ENCODE results near the gene LRPPRC.

Gene LRPPRC

DNA sequence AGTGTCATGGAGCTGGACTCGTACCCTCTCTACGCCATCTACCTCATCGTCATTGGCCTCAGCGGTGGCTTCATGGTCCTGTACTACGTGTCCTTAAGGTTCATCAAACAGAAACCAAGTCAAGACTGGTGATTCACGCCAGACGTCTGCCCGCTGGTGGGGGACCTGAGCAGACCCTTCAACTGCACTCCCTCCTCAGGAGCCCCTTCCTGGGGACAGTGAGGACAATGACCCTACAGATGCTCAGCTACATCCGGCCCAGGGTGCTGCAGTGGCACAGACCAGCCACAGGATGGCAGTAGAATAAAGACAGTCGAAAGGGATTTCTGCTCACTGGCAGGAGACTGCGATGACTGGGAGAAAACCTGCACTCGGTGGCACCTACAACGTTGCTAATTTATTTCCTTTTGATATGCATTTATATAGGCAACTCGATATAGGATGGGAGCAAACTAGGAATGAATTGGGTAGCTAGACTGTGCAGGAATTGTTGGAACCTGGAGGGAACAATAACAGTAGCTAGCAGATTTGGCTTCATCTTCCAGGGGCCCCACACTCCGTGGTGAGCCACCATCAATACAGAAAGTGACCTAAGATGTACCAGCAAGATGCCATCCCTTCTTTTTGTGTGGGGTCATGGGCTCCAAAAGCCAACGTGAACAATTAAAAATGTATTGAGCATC lies 117.9 kb downstream of the LRPPRC start:
- no peak overlapping the region for H3K4me3 ChIP-seq (ENCODE audit: low read depth, low read length)
- TF ChIP-seq, protein P1, sequence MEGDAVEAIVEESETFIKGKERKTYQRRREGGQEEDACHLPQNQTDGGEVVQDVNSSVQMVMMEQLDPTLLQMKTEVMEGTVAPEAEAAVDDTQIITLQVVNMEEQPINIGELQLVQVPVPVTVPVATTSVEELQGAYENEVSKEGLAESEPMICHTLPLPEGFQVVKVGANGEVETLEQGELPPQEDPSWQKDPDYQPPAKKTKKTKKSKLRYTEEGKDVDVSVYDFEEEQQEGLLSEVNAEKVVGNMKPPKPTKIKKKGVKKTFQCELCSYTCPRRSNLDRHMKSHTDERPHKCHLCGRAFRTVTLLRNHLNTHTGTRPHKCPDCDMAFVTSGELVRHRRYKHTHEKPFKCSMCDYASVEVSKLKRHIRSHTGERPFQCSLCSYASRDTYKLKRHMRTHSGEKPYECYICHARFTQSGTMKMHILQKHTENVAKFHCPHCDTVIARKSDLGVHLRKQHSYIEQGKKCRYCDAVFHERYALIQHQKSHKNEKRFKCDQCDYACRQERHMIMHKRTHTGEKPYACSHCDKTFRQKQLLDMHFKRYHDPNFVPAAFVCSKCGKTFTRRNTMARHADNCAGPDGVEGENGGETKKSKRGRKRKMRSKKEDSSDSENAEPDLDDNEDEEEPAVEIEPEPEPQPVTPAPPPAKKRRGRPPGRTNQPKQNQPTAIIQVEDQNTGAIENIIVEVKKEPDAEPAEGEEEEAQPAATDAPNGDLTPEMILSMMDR (IDR thresholded peaks at IDR 0.05; ENCODE audit: insufficient read depth, low read depth, low read length, missing control alignments): peak; percentile 96
- DNase-seq (ENCODE audit: low read depth): peak; percentile 70

DNA sequence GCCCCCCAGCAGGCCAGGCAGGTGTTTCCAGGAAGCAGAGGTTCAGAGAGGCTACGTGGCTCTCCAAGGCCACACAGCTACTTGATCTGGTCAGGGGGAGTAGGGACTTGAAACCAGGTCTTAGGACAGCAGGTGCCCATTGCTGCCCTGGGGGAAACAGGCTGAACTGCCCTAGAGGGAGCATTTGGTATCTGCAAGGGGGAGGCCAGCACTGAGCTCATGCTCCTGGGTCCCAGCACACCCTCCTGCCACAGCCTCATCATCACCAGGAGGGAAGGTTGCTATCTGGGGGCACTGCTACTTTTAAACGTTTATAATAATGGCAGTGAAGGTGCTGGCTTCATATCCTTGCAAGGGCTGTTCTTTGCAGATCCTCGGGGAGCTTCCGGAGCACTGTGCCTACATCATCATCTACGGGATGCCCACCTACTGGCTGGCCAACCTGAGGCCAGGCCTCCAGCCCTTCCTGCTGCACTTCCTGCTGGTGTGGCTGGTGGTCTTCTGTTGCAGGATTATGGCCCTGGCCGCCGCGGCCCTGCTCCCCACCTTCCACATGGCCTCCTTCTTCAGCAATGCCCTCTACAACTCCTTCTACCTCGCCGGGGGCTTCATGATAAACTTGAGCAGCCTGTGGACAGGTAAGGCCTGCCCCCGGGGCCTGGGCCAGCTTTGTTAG lies 120.9 kb downstream of the LRPPRC start:
- DNase-seq (ENCODE audit: low read depth): no peak
- TF ChIP-seq, protein P1 (IDR thresholded peaks at IDR 0.05; ENCODE audit: insufficient read depth, low read depth, low read length, missing control alignments): no peak
- no peak overlapping the region for H3K4me3 ChIP-seq (ENCODE audit: low read depth, low read length)

DNA sequence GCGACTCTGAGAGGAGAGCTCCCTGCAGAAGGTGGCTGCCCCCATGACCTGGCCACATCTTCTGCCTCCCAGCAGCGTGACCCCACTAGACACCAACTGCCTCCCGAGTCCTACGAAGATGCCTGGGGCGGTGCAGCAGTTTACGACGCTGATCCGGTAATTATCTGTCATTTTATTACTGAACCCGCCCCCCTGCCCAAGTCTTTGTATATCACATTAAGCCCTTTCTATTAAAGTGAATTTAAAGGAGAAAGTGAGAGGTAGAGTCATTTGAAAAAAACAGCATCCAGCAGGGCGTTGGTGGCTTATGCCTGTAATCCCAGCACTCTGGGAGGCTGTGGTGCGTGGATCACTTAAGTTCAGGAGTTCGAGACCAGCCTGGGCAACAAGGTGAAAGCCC lies 123.6 kb downstream of the LRPPRC start:
- H3K4me3 ChIP-seq (ENCODE audit: low read depth, low read length): no peak overlapping the region
- TF ChIP-seq, protein P1 (IDR thresholded peaks at IDR 0.05; ENCODE audit: insufficient read depth, low read depth, low read length, missing control alignments): no peak
- no peak for DNase-seq (ENCODE audit: low read depth)

DNA sequence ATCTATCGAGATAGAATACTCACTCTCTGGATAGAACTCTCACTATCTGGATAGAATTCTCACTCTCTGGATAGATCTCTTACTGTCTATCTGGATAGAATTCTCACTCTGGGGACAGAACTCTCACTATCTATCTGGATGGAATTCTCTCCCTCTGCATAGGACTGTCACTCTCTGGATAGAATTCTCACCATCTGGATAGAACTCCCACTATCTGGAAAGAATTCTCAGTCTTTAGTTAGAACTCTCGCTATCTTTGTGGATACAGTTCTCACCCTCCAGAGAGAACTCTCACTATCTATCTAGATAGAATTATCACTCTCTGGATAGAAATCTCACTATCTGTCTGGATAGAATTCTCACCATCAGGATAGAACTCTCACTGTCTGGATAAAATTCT lies 140.5 kb downstream of the LRPPRC start:
- TF ChIP-seq, protein P1 (IDR thresholded peaks at IDR 0.05; ENCODE audit: insufficient read depth, low read depth, low read length, missing control alignments): no peak
- H3K4me3 ChIP-seq (ENCODE audit: low read depth, low read length): no peak overlapping the region
- no peak for DNase-seq (ENCODE audit: low read depth)

DNA sequence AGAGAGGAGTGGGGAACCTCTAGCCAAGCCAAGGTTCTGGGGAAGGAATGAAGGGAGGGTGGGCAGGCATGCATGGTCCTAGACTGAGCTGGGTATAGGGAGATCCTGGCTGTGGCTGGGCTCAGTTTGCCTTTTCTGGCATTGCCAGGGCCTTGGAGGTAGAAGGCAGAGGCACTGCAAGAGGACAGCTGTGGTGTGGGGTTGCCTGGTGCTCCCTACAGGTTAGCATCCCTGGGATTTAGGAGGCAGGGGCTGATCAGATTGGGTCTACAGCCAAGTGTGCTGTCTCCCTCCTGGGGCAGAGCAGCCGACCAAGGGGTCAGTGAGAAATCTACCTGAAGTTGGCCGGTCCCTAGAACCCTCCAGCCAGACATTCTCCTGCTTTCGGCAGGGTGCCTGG lies 141.1 kb downstream of the LRPPRC start:
- DNase-seq (ENCODE audit: low read depth): no peak
- TF ChIP-seq, protein P1 (IDR thresholded peaks at IDR 0.05; ENCODE audit: insufficient read depth, low read depth, low read length, missing control alignments): no peak
- no peak overlapping the region for H3K4me3 ChIP-seq (ENCODE audit: low read depth, low read length)

DNA sequence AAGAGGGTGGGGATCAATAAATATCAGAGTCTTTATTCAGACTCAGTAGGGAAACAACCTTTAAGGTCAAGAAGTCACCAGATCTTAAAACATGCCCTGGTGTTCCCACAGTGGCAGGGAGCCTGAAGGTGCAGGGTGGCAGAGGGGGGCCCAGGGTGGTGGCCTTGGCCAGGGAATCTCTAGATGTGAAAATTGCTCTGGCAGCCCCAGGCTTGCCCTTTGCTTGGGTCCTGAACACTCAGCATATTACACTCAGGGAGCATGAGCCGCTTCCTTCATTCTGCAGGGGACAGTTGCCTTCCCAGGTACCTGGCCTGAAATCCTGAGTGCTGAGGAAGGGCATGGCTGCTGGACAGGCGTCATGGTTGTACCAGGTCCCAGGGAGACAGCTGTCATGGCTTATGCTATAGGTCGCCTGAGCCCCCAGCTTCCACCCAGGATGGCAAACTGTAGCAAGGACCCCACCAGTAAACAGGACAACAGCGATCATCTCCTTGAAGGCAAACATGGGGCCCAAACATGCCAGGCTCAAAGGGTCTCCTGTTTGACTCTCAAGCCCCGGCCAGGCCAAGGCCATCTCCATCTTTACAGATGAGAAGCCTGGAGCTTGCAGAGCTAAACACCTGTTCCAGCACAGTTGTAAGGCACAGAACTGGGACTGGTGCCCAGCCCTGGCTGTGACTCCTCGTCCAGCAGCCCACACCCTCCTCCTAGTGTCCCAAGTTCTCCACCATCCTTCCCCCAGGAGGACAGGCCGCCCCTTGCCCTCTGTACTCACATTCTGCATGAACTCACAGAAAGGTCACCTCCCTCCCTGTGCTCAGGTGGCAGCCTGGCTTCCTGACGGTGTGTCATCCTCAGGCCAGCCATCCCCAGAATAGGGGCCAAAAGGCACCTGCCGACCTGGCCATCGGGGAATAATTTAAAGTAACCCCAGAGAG lies 142.4 kb downstream of the LRPPRC start:
- no peak overlapping the region for H3K4me3 ChIP-seq (ENCODE audit: low read depth, low read length)
- DNase-seq (ENCODE audit: low read depth): no peak
- TF ChIP-seq, protein P1 (IDR thresholded peaks at IDR 0.05; ENCODE audit: insufficient read depth, low read depth, low read length, missing control alignments): no peak

All from GM12865 (cell line).